Measurements from ENCODE around the gene FMN2.

The FMN2 gene

DNA sequence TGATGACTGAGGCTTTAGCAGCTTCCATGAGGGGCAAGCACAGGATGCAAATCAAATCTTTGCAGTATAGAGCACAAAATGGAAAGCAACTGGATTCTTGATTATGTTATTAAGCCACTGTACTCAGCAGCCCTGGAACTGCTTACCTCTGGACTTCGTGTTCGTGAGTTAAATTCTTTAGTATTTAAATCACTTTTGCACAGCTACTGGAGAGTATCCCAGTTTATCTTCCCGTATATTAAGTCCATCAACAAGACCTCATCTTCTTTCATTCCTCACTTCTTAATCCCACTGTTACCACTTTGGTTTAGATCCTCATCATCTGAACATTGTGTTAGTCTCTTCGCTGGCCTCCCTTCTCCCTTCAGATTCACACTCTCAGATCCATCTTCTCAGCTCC is 411.4 kb downstream of the FMN2 start:
- DNase-seq = no peak

DNA sequence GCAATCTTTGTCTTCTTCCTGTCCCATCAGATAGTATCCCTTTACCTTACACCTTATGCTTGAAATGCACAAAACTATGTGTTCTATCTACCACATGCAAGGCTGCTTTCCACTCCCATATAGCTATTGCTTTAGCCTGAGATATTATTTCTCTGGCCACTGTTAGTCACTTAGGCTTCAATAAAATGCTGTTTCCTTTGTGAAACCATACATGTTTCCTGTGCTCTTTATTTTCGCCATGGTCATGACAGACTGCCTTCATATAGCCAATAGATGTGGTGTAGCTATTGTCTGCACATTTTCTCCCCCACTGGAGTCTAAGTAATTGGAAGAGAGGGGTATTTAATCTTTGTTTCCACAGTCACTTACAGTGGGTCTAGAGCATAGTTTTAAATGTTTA is 411.9 kb downstream of the FMN2 start:
- no peak for DNase-seq

DNA sequence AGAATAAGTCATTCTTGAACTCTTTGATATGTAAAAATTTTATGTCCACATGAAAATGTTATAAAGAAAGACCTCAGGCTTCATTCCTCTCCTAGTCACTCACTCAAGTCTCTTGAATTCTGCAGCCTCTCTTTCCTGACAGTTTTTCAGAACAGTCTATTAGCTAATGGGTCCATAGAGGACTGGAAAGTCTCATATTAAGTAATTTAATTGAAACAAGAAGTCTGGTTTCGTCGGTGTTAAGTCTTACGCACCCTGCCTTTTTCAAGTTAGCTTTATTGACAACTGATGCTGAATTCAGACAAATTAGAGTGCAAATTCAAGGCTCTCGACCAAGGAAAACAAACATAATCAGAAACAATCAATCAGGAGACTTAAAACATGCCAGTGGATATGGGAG is 414.5 kb downstream of the FMN2 start:
- no peak for DNase-seq

DNA sequence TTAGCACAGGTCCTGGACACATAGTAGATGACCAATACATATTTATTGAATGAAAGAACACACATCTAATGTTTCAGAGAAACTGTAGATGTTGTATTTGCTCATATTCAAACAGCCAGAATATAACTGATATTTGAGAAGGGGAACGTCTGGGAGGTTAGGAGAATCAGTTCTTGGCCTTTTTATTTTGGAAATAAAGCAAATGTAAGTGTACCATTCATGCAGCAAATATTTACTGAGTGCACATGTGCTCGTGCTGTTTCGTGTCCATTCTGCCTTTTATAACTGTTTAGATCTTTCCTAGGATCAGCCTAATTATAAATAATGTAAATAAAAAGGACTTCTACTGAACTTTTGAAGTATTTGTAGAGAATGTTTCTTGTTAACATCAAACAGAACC is 416.5 kb downstream of the FMN2 start:
- no peak for DNase-seq

GRCh38 chr1:240508950-240509349 is 417.3 kb downstream of the FMN2 start:
- DNase-seq = no peak

DNA sequence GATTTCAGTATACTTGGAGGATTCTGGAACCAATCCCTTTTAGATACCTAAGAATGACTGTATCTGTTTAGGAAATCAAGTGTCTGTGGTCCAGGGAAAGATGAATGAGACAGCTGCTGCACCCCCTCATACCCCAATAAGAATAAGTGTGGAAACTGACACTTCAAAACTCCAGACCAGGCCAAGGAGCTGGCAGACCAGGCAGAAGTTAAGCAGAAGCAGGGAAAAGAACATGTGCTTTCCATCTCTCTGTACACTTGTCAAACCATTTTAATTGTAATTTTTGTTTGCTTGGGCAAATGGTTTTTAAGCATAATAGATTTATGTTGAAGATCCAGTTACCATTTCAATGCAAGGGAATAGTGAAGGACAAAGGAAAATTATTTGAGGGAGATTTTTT is 420.1 kb downstream of the FMN2 start:
- no peak for DNase-seq

GRCh38 chr1:240515505-240515904 is 423.8 kb downstream of the FMN2 start:
- DNase-seq = no peak

DNA sequence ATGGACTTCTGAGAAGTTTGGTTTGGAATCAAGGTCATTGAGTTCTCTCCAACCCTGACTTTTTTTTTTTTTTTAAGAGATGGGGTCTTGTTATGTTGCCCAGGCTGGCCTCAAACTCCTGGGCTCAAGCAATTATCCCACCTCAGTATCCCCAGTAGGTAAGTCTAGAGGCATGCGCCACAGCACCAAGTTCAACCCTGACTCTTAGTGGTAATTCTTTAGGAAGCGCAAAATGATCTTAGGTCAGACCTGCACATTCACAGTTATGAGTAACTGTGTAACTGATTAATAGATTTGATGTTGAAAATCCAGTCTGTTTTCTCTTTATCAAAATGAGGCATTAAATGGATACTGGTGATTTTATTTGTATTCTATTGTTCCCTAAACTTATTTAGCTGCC is 424.4 kb downstream of the FMN2 start:
- no peak for DNase-seq

DNA sequence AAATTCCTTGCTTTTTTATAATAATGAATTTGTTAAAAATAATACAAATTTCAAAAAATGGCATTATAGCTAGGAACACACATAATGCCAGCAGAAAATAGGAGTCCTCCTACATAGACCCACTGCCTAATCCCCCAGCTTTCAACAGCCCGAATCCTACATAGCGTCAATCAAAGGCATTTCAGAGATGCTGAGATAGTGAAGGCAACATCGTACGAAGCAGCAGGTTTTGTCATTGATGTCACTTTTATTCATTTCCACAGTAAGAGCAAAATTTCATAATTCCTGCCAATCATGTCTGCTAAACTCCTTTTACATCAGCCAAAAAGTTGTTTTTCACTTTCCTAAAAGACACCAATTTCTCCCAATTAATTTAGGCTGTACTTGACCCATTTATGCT is 426.2 kb downstream of the FMN2 start:
- no peak for DNase-seq

DNA sequence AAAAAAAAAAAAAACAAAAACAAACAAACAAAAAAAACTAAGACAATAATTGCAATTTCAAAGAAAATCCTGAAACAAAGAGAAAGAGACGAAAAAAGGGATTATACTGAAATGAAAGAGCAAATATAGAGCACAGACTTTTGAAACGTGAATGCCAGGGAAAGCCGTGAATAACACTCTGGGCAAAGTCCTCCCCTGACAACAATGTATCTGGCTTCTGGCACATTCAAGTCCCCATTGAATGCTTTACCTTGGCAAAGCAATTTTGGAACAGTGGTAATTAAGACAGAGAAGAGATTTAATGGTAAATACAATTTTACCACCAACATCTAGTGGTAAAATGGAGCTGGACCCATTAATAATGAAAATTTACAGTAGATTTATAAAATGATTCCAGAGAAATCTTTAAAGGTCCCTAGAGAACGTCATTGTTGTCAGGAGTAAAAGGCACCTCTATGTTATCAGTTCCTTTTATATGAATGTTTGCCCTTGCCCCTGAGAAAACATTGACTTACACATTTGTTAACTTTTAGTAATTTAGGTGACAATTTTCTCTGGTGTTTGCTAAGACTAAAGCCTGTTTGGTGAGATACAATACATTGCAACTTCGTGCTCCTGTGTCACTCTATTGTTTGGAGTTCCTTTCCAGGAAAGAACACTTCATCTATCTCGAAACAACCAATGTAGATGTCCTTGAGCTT is 430.6 kb downstream of the FMN2 start:
- DNase-seq = no peak

DNA sequence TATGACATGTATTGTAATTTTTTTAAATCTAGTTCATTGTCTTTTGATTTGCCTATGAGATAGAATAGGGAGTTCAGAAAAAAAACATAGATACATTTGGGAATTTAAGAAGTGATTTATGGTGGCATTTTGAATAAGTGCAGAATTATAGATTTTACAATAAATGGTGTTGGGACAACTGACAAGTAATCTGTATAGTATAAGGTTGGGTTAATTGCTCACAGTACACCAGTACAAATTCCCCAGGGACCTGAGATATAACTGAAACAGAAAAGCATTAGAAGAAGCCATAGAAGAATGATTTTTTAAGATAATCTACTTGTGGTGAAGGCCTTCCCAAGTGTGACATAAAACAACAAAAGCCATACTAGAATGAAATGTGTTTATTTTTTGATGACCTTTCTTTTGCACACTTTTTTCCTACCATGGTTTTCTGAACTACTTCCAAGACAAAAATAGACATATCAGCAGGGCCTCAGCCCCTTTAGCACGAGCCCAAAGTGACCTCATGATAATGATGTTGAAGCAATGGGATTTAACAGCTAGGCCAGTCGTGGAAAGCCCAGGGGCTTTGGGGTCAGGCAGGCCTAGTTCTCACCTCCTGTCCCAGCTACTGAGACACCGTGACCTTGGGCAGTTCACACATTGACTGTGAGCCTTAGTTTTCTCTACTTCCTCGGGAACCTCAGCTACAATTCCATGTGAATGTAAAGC is 432.8 kb downstream of the FMN2 start:
- no peak for DNase-seq
